ENCODE results near the gene SH3RF3. TPM values are rescaled to one million over a fixed set of nuclear protein-coding genes. Genes with fewer than 3 reads are reported as not detected.

SH3RF3 gene
- total RNA-seq, 1 donor from 2014 or later: 7.3 TPM

GRCh38 chr2:109238580-109238979 lies 109.6 kb downstream of the SH3RF3 start:
- Mint-ChIP-seq H3K36me3 (ENCODE audit: low read depth, unreplicated experiment) (peaks cover 5% of the 10 kb centered on the region), H3K27me3 (ENCODE audit: low read depth, unreplicated experiment) (peaks cover 6% of the 10 kb centered on the region), H3K4me1 (ENCODE audit: low read depth, unreplicated experiment) (peaks cover 34% of the 10 kb centered on the region), H3K27ac (ENCODE audit: unreplicated experiment) (no peak overlapping the region), H3K4me3 (ENCODE audit: unreplicated experiment) (no peak overlapping the region), H3K9me3 (ENCODE audit: unreplicated experiment) (peaks cover 4% of the 10 kb centered on the region)
- peaks cover 6% of the 10 kb centered on the region for H3K79me2 ChIP-seq (ENCODE audit: insufficient read depth, low read length)
- TF ChIP-seq CTCF (IDR thresholded peaks at IDR 0.05; ENCODE audit: insufficient read depth, low read depth, low read length) (no peak), EZH2 (IDR thresholded peaks at IDR 0.05; ENCODE audit: insufficient read depth, low read length) (no peak)
- no peaks in the 10 kb centered on the region for H3K36me3 ChIP-seq (ENCODE audit: insufficient read depth, low read length)
- FAIRE-seq: no peak
- H3K27ac ChIP-seq (ENCODE audit: low read depth, low read length): no peak overlapping the region
- no peak overlapping the region for H3K4me3 ChIP-seq (ENCODE audit: insufficient read depth, low read depth, low read length)
- H3K27me3 ChIP-seq (ENCODE audit: insufficient read depth, low read length): peaks cover 2% of the 10 kb centered on the region
- peaks cover 22% of the 10 kb centered on the region for H4K20me1 ChIP-seq (ENCODE audit: insufficient read depth, low read length)
- no peaks in the 10 kb centered on the region for H3K9me3 ChIP-seq (ENCODE audit: insufficient read depth, low read depth, low read length)
- DNase-seq (ENCODE audit: low read depth): peak; percentile 57
- peaks cover 46% of the 10 kb centered on the region for H3K4me1 ChIP-seq (ENCODE audit: insufficient read depth, low read length)
- no peak overlapping the region for H3K9ac ChIP-seq (ENCODE audit: low read length)
- H2AFZ ChIP-seq (ENCODE audit: low read depth, low read length): no peak overlapping the region
- H3K4me2 ChIP-seq (ENCODE audit: low read length): no peak overlapping the region

- Histone ChIP-seq H3K9ac (ENCODE audit: low read length) (no peak overlapping the region), H3K4me2 (ENCODE audit: low read length) (peak overlapping the region; percentile 39), H3K4me1 (ENCODE audit: insufficient read depth, low read length) (peaks cover 46% of the 10 kb centered on the region), H3K9me3 (ENCODE audit: insufficient read depth, low read depth, low read length) (no peaks in the 10 kb centered on the region), H3K79me2 (ENCODE audit: insufficient read depth, low read length) (peaks cover 7% of the 10 kb centered on the region), H3K4me3 (ENCODE audit: insufficient read depth, low read depth, low read length) (no peak overlapping the region), H3K27ac (ENCODE audit: low read depth, low read length) (no peak overlapping the region), H4K20me1 (ENCODE audit: insufficient read depth, low read length) (peaks cover 16% of the 10 kb centered on the region), H3K36me3 (ENCODE audit: insufficient read depth, low read length) (no peaks in the 10 kb centered on the region), H3K27me3 (ENCODE audit: insufficient read depth, low read length) (no peaks in the 10 kb centered on the region), H2AFZ (ENCODE audit: low read depth, low read length) (no peak overlapping the region)
- TF ChIP-seq CTCF (IDR thresholded peaks at IDR 0.05; ENCODE audit: insufficient read depth, low read depth, low read length): no peak
- no peak overlapping the region for H3K4me3 Mint-ChIP-seq (ENCODE audit: unreplicated experiment)
- H3K4me1 Mint-ChIP-seq (ENCODE audit: low read depth, unreplicated experiment): peaks cover 41% of the 10 kb centered on the region
- DNase-seq (ENCODE audit: low read depth) (peak; percentile 81), FAIRE-seq (peak; percentile 20)
- peaks cover 5% of the 10 kb centered on the region for H3K36me3 Mint-ChIP-seq (ENCODE audit: low read depth, unreplicated experiment)
- H3K27me3 Mint-ChIP-seq (ENCODE audit: low read depth, unreplicated experiment): peaks cover under 1% of the 10 kb centered on the region
- H3K9me3 Mint-ChIP-seq (ENCODE audit: unreplicated experiment): peaks cover under 1% of the 10 kb centered on the region
- H3K27ac Mint-ChIP-seq (ENCODE audit: unreplicated experiment): peak overlapping the region; percentile 67
These were observed 110.7 kb downstream of the SH3RF3 start for GRCh38 chr2:109239720-109240119.

GRCh38 chr2:109242210-109242653 lies 113.2 kb downstream of the SH3RF3 start:
- no peak overlapping the region for H3K4me3 ChIP-seq (ENCODE audit: insufficient read depth, low read depth, low read length)
- peaks cover 46% of the 10 kb centered on the region for H3K4me1 Mint-ChIP-seq (ENCODE audit: low read depth, unreplicated experiment)
- H3K27ac ChIP-seq (ENCODE audit: low read depth, low read length): peak overlapping the region; percentile 53
- H3K36me3 Mint-ChIP-seq (ENCODE audit: low read depth, unreplicated experiment): no peaks in the 10 kb centered on the region
- TF ChIP-seq CTCF (IDR thresholded peaks at IDR 0.05; ENCODE audit: insufficient read depth, low read depth, low read length) (no peak), EZH2 (IDR thresholded peaks at IDR 0.05; ENCODE audit: insufficient read depth, low read length) (no peak)
- H3K27me3 ChIP-seq (ENCODE audit: insufficient read depth, low read length): no peaks in the 10 kb centered on the region
- no peak overlapping the region for H3K4me3 Mint-ChIP-seq (ENCODE audit: unreplicated experiment)
- H3K9ac ChIP-seq (ENCODE audit: low read length): peak overlapping the region; percentile 29
- peaks cover 17% of the 10 kb centered on the region for H4K20me1 ChIP-seq (ENCODE audit: insufficient read depth, low read length)
- DNase-seq (ENCODE audit: low read depth): no peak
- H3K27me3 Mint-ChIP-seq (ENCODE audit: low read depth, unreplicated experiment): no peaks in the 10 kb centered on the region
- H3K36me3 ChIP-seq (ENCODE audit: insufficient read depth, low read length): no peaks in the 10 kb centered on the region
- H3K79me2 ChIP-seq (ENCODE audit: insufficient read depth, low read length): peaks cover 9% of the 10 kb centered on the region
- peak overlapping the region; percentile 75 for H3K27ac Mint-ChIP-seq (ENCODE audit: unreplicated experiment)
- no peak for FAIRE-seq
- peaks cover 46% of the 10 kb centered on the region for H3K4me1 ChIP-seq (ENCODE audit: insufficient read depth, low read length)
- H2AFZ ChIP-seq (ENCODE audit: low read depth, low read length): no peak overlapping the region
- peak overlapping the region; percentile 69 for H3K4me2 ChIP-seq (ENCODE audit: low read length)
- H3K9me3 ChIP-seq (ENCODE audit: insufficient read depth, low read depth, low read length): no peaks in the 10 kb centered on the region
- no peaks in the 10 kb centered on the region for H3K9me3 Mint-ChIP-seq (ENCODE audit: unreplicated experiment)
